GM13977 (cell line): ENCODE measurements around the gene TMEM164.

Experiments
- DNase-seq: peaks from one replicate; pipeline ENCODE4 v3.0.0; 2012; ENCODE audit warnings: low spot score
- CTCF ChIP-seq: IDR thresholded peaks from 2 replicates; pipeline ENCODE4 v1.5.1; 2012; ENCODE audit warnings: mild to moderate bottlenecking, control low read depth; ENCODE audit not compliant: insufficient read depth; ENCODE audit errors: extremely low read depth, missing control alignments
- in situ Hi-C: fragments of 300-500 bp; cut with MboI; formaldehyde crosslinking; loops from one replicate; pipeline ENCODE4 v1.12.0; 2022; ENCODE audit warnings: low sequenced_read_pairs, low pct_unique_long_range_greater_than_20kb, mixed read lengths, inconsistent platforms; ENCODE audit not compliant: unreplicated experiment

Gene TMEM164

DNA sequence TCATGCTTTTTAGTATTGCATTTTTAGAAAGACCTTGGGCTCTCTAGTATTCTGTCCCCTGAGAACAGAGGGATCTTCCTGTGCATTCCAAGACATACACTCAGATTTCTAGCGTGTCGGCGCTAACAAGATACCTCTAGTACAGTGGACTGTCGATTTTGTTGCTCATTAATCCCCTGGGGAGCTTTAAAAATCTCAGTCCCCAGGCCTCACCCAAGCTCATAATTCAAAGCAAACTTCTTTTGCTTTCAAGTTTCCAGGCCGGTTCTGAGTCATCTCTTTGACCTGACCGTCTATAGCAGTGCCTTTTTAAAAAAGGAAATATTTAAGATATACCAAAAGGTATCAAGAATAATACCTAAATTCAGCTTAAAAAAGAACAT is 178.0 kb downstream of the TMEM164 start:
- in situ Hi-C loops, result no loop called here
- TF ChIP-seq CTCF, result no peak
- no peak for DNase-seq

DNA sequence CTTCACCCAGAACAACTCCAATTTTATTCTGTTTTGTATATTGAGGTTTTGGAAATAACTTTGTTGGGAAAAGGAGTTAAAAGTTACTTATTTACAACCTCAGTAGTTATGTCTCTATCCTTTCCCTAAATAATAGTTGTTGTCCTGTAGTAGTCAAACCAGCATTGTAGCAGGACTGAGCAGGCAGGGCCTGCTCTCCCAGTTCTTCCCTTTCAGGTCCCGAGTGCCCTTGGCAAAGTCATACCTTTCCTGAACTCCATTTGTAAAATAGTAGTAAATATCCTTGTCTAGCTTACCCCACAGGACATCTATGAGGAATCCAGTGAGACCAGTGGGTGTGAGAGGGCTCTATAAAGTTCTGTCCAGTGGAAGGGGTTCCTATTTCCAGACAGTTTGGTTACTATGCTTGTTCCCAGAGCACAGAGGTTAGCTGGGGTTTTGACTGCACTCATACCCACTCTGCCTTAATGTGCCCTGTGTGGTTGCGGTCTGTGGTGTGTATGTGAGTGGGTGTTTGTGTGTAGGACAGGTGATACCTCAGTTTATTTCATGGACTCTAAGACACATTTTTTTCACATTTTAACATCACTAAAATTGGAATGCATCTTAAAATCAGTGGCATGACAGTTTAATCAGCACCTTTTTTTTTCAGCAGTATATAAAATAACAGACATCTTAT is 178.7 kb downstream of the TMEM164 start:
- no peak for DNase-seq
- in situ Hi-C loops, result no loop called here
- TF ChIP-seq CTCF, result no peak

- no peak for DNase-seq
- no peak for TF ChIP-seq CTCF
- in situ Hi-C loops, result no loop called here
Observed at GRCh38 chrX:110182362-110182761, 179.4 kb downstream of the TMEM164 start.

- TF ChIP-seq CTCF, result no peak
- DNase-seq, result no peak
- in situ Hi-C loops, result no loop called here
Observed at GRCh38 chrX:110182865-110183264, 180.0 kb downstream of the TMEM164 start.

DNA sequence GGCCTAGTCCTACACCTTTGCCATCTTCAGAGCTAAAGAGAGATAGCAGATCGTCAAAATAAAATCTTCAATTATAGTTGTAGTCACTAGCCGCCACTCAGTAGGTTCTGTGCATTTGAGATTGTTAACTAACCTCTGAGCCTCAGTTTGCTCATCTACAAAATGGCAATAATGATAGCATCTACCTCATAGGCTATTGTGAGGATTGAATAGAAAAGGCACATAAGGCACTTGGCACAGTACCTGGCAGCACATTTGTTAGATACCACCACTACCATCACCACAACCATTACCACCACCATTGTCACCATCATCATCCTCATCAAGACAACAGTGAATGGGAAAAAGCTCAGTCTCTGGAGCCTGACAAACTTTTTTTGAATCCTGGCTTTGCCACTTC is 180.4 kb downstream of the TMEM164 start:
- TF ChIP-seq CTCF, result no peak
- in situ Hi-C loops, result no loop called here

DNA sequence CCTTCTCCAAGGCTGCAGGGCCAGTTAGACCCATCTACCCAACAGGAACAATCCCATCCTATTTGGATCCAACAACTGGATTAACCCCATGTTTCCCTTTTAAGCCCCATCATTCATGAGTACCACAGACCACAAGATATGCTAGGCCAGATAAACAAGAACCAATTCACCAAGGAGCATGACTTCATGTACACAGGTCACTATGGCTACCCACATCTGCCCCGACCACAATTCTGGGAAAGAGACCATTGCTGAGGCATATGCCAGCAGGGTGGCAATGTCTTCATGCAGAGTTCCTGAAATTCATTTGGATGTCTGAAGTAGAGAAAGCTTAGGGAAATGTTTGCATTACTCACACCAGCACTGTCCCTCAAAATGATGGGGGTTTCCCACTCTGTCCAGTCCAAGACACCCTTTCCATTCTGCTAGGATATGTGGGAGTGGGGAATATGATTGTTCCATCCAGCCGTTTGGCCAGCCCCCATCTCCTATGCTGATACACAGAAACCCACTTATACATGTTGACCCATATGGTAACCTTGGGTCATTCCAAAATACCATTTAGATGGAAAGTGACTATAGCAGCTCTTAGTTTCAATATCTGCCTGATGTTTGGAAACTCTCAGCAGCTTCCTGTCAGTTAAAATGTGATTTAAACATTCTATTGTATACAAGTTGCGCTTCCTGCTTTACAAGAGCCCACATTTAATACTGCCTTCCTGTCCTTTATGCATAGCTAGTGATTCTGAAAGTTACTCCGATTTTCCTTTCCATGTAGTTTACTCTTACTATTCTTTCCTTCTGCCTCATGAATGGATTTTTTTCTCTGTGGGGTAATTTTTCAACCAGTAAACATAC is 186.0 kb downstream of the TMEM164 start:
- no peak for TF ChIP-seq CTCF
- DNase-seq, result no peak
- in situ Hi-C loops, result no loop called here

More for the DNA sequence above, 180.4 kb downstream of the TMEM164 start:
- DNase-seq, result no peak
